AG09319 (cell line): ENCODE results near the gene SPIRE1.
"Not testable (repeated sequence)": the region's sequence is repeated elsewhere in the genome, so short reads cannot be mapped to it uniquely, and the experiment has no call there.

ENCODE experiments used
- DNase-seq: peaks from one replicate; pipeline ENCODE4 v3.0.0-alpha.2; 2010; ENCODE audit warnings: low read depth; ENCODE audit errors: extremely low read depth
- TF ChIP-seq, protein P1 (sequence below): IDR thresholded peaks from 2 replicates; pipeline ENCODE4 v1.5.1; 2011; ENCODE audit warnings: low read depth, mild to moderate bottlenecking, inconsistent platforms, low read length, moderate library complexity

The SPIRE1 gene

DNA sequence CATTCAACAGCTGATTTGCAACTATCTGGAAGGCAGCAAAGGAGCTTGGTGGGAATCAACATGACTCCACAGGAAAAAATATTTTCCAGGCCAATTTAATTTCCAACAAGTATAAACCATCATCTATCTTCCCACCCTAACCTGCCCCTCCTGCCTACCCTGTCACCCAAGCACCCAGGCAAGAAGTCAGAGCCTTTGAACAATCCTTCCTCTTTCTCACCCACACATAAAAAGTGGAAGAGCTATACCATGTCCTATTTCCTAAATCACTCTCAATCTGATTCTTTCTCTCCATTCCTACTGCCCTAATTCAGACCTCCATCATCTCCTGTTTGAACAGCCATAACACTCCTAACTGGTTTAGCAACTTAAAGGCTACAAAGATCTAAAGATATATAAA is 12.7 kb downstream of the SPIRE1 start:
- no peak for DNase-seq

DNA sequence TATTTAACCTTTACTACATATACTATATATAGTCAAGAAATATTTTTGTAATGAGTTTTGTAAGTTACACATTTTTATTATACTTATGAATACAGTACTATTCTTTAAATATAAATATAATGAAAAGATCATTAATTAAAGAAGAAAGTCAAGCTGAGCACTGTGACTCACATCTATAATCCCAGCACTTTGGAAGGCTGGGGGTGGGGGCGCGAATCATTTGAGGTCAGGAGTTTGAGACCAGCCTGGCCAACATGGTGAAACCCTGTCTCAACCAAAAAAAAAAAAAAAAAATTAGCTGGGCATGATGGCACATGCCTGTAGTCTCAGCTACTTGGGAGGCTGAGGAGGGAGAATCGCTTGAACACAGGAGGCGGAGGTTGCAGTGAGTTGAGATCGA is 14.2 kb downstream of the SPIRE1 start:
- DNase-seq: not testable (repeated sequence)

More for the DNA sequence above, 12.7 kb downstream of the SPIRE1 start:
- TF ChIP-seq, protein P1, sequence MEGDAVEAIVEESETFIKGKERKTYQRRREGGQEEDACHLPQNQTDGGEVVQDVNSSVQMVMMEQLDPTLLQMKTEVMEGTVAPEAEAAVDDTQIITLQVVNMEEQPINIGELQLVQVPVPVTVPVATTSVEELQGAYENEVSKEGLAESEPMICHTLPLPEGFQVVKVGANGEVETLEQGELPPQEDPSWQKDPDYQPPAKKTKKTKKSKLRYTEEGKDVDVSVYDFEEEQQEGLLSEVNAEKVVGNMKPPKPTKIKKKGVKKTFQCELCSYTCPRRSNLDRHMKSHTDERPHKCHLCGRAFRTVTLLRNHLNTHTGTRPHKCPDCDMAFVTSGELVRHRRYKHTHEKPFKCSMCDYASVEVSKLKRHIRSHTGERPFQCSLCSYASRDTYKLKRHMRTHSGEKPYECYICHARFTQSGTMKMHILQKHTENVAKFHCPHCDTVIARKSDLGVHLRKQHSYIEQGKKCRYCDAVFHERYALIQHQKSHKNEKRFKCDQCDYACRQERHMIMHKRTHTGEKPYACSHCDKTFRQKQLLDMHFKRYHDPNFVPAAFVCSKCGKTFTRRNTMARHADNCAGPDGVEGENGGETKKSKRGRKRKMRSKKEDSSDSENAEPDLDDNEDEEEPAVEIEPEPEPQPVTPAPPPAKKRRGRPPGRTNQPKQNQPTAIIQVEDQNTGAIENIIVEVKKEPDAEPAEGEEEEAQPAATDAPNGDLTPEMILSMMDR: no peak

DNA sequence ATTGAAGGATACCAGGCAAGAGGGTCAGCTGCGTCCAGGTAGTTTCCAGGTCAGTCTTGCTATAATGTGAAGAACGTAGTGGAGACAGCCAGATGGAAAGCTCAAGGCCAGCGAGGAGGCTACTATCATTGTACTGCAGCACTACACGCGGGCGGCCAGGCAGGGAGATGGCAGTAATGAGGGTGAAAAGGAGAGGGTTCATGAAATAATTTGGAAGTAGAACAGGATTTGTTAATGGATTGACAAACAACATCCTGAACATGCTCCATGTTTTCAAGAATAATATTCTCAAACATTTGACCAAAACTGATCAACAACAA is 17.1 kb downstream of the SPIRE1 start:
- DNase-seq: no peak
- TF ChIP-seq, protein P1: no peak

DNA sequence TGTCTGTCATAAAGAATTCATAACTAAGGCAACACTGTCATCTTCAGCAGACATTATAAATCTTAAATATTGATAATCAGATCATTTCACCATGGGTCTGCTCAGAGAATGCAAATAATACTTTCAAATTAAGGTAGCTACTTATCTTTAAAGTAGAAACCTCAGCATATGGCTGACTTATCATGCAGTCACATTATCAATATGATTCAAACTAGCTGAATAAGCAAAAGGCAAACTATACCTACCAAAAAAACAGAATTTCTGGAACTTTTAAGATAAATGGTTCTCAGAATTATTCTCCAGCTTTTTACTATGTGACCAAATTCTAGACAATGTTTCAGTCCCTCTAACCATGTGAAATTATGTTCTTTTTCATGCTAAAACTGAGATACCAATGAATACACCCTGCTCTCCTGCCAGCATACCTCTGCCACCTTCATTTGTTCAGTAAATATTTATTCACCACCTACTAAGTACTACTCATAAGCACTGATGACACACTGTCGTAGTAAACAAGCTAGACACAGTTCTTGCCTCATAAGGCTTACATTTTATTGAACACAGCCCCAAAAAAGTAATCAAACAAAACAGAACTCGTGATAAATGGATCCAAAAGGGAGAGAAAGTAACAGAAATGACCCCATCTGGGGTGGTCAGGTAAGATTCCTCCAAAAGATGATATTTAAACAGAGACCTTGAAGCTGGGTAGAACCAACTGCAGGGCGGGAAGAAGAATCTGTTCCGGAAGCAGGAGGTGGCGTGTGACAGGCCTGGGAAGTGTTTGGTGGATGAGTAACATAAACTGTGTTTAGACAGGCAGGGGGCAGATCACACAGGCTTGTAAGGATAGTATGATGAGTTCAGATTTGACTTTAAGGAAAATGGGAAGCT is 17.7 kb downstream of the SPIRE1 start:
- no peak for DNase-seq
- TF ChIP-seq, protein P1: peak; percentile 5; the same call in 1 of the 2 replicates

DNA sequence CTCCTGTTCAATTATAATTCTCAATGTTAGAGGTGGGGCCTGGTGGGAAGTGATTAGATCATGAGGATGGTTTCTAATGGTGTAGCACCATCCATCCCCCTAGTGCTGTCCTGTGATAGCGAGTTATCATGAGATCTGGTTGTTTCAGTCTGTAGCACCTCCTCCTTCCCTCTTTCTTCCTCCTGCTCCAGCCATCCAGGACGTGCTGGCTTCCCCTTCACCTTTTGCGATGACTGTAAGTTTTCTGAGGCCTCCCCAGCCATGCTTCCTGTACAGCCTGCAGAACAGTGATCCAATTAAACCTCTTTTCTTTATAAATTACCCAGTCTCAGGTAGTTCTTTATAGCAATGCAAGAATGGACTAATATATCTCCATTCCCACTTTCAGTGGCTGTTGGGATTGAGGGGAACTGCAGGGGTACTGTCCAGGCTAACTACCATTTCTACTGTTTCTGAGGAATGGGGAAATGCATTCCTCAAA is 19.2 kb downstream of the SPIRE1 start:
- TF ChIP-seq, protein P1: no peak
- DNase-seq: no peak

DNA sequence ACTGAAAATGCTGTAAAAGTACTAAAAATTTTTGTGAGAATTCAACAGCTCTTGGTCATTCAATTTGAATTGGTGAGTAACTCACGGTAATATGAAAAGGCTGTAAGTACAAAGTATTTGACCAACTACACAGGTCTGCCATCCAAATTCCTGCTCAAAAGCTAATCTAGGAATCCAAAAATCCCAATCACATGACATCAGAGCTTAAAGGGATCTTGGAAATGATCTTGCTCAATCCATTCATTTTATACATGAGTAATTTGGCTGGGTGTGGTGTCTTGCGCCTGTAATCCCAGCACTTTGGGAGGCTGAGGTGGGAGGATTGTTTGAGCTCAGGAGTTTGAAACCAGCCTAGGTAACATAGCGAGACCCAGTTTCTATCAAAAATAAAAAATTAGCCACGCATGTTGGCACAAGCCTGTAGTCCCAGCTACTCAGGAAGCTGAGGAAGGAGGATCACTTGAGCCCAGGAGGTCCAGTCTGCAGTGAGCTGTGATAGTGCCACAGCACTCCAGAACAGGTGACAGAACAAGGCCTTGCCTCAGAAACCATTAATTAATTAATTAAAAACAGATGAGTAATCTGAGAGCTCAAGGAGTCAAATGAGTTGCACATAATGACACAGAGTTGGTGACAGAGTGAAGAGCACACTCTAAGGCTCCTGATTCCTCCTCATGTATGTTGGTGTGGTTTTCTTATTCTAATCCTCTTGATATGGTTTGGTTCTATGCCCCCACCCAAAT is 19.8 kb downstream of the SPIRE1 start:
- DNase-seq: no peak

DNA sequence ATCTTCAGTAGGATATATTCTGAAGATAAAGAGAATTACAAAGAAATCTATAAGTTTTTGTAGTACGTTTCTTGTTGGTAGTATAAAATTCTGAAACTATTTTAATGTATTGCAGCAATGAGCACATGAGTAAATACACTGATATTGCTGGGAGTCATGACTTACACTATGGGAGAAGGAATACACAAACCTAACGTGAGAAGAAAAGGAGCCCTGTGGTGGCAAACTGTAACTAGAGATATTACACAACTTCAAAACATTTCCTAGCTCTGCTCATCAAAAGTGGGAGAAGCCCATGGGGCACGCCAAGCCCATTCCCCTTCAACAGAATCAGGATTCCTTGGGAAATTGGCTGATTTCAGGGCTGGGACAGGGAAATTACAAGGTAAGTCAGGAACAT is 20.5 kb downstream of the SPIRE1 start:
- TF ChIP-seq, protein P1: no peak
- DNase-seq: no peak

More for the DNA sequence above, 19.8 kb downstream of the SPIRE1 start:
- TF ChIP-seq, protein P1: no peak
